Ovary (tissue), 3 donors: ENCODE results near the gene PRUNE1.

Experiments
- CTCF ChIP-seq, 3 donors: fragments of 450-650 bp in 2 of 3; fragments of 200-600 bp in 1 of 3; IDR thresholded peaks; one replicate each; pipeline versions ENCODE4 v1.5.1 to v1.8.0; 2016 to 2022; ENCODE audit warnings: antibody characterized with exemption in 3 of 3, mild to moderate bottlenecking in 1 of 3
- EP300 ChIP-seq: sonication (generic); formaldehyde crosslinking; IDR thresholded peaks from one replicate; pipeline ENCODE4 v1.6.1; 2017; ENCODE audit warnings: antibody characterized with exemption
- POLR2A ChIP-seq: fragments of 450-650 bp; IDR thresholded peaks from one replicate; pipeline ENCODE4 v1.6.1; 2017; ENCODE audit warnings: antibody characterized with exemption, mild to moderate bottlenecking, moderate library complexity
- donor health status: DM: no; HTN: no; CAD: no.

DNA sequence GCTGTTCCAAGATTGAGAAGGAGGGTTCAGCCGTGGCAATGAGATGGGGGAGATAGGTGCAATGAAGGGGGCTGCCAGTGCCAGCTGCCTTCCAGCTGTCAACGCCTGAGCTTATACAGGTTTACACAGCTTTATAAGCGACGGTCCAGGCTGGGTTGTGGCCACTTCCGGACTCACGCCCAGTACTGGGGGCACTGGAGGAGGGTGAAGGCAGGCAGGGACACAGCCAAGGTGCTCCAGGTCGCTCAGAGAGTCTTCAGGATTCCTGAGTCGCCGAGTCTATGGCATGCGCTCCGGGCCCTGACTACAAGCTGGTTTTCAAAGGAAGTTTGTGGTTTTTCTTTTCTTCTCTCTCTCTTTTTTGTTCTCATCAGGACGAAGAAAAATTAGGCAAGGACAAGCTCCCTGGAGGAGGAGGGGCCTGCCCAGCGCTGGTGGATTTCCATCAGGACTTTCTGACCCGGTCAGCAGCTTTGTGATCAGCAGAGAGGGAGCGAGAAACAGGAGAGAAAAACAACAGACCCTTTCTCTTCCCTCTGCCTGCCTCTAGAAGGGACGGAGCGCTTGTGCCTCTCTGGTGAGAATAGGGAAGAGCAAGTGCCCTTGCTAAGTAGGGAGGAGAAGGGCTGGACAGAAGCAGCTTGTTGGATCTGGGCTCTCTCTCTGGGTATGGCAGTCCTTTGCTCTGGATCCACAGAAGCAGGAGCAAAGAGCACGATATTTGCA, 1.8 kb upstream of the PRUNE1 start, which contains the start of gene MINDY1:
- TF ChIP-seq POLR2A (peak; percentile 59), CTCF (IDR thresholded peaks at IDR 0.05) (peak in 2 of 3 donors; percentile 60 to 74), EP300 (no peak)
